Activated CD8-positive, alpha-beta memory T cell treated with anti-CD3 and anti-CD28 coated beads, Interleukin-2, amount 50 U/mL, for 24 hours (primary cell): ENCODE results near the gene SAMSN1.
"Not testable (repeated sequence)": the region's sequence is repeated elsewhere in the genome, so short reads cannot be mapped to it uniquely, and the experiment has no call there.

Experiments
- DNase-seq: peaks from one replicate; pipeline ENCODE4 v3.0.0-alpha.2; 2020; ENCODE audit errors: extremely low read depth

Gene SAMSN1

GRCh38 chr21:14566894-14567293 lies 20.8 kb upstream of the SAMSN1 start:
- DNase-seq, result no peak

- no peak for DNase-seq
Observed at GRCh38 chr21:14562959-14563358, 16.8 kb upstream of the SAMSN1 start.

GRCh38 chr21:14560555-14560954 lies 14.4 kb upstream of the SAMSN1 start:
- no peak for DNase-seq

GRCh38 chr21:14560139-14560538 lies 14.0 kb upstream of the SAMSN1 start:
- DNase-seq, result no peak

GRCh38 chr21:14559102-14559501 lies 13.0 kb upstream of the SAMSN1 start:
- DNase-seq, result no peak

- DNase-seq, result no peak
Observed at GRCh38 chr21:14557413-14557812, 11.3 kb upstream of the SAMSN1 start.

GRCh38 chr21:14554948-14555347 lies 8.8 kb upstream of the SAMSN1 start:
- no peak for DNase-seq

GRCh38 chr21:14553422-14553821 lies 7.3 kb upstream of the SAMSN1 start:
- DNase-seq, result no peak

- no peak for DNase-seq
Observed at GRCh38 chr21:14551741-14552140, 5.6 kb upstream of the SAMSN1 start.

GRCh38 chr21:14550135-14550534 lies 4.0 kb upstream of the SAMSN1 start:
- DNase-seq, result no peak

GRCh38 chr21:14548779-14549178 lies 2.7 kb upstream of the SAMSN1 start:
- DNase-seq, result no peak

- no peak for DNase-seq
Observed at GRCh38 chr21:14547834-14548513, 1.9 kb upstream of the SAMSN1 start.

- DNase-seq, result not testable (repeated sequence)
Observed at GRCh38 chr21:14546719-14547118, 604 bp upstream of the SAMSN1 start.

GRCh38 chr21:14543983-14544382 lies 2.1 kb downstream of the SAMSN1 start:
- DNase-seq, result no peak

- no peak for DNase-seq
Observed at GRCh38 chr21:14542638-14543037, 3.5 kb downstream of the SAMSN1 start.

- no peak for DNase-seq
Observed at GRCh38 chr21:14541841-14542490, 4.1 kb downstream of the SAMSN1 start.

GRCh38 chr21:14538483-14538882 lies 7.6 kb downstream of the SAMSN1 start:
- no peak for DNase-seq

GRCh38 chr21:14536929-14537328 lies 9.2 kb downstream of the SAMSN1 start:
- no peak for DNase-seq

- DNase-seq, result no peak
Observed at GRCh38 chr21:14535702-14536101, 10.4 kb downstream of the SAMSN1 start.

- DNase-seq, result no peak
Observed at GRCh38 chr21:14533499-14534428, 12.4 kb downstream of the SAMSN1 start.

- DNase-seq, result no peak
Observed at GRCh38 chr21:14531757-14532316, 14.3 kb downstream of the SAMSN1 start.

GRCh38 chr21:14530592-14530991 lies 15.5 kb downstream of the SAMSN1 start:
- DNase-seq, result no peak
